NCI-H69 (cell line): ENCODE results near the gene MAGT1.
"Not testable (repeated sequence)": the region's sequence is repeated elsewhere in the genome, so short reads cannot be mapped to it uniquely, and the experiment has no call there.

Source experiments
- DNase-seq: peaks from one replicate; lab custom pipeline; 2025; lab: John Stamatoyannopoulos, UW

The MAGT1 gene

DNA sequence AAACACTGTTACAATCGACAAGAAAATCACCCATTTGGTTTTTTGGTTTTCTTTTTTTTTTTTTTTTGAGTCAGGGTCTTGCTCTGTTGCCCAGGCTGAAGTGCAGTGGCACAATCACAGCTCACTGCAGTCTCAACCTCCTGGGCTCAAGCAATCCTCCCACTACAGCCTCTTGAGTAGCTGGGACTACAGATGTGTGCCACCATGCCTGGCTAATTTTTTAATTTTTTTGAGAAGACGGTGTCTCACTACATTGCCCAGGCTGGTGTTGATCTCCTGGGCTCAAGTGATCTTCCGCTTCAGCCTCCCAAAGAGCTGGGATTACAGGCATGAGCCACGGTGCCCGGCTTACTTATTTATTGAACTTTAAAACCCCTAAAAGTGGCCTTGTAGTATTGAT lies 63.7 kb downstream of the MAGT1 start:
- DNase-seq: not testable (repeated sequence)

DNA sequence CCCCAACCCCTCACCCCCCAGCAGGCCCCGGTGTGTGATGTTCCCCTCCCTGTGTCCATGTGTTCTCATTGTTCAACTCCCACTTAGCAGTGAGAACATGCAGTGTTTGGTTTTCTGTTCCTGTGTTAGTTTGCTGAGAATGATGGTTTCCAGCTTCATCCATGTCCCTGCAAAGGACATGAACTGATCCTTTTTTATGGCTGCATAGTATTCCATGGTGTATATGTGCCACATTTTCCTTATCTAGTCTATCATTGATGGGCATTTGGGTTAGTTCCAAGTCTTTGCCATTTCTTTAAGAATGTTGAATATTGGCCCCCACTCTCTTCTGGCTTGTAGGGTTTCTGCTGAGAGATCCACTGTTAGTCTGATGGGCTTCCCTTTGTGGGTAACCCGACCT lies 73.2 kb downstream of the MAGT1 start:
- not testable (repeated sequence) for DNase-seq

DNA sequence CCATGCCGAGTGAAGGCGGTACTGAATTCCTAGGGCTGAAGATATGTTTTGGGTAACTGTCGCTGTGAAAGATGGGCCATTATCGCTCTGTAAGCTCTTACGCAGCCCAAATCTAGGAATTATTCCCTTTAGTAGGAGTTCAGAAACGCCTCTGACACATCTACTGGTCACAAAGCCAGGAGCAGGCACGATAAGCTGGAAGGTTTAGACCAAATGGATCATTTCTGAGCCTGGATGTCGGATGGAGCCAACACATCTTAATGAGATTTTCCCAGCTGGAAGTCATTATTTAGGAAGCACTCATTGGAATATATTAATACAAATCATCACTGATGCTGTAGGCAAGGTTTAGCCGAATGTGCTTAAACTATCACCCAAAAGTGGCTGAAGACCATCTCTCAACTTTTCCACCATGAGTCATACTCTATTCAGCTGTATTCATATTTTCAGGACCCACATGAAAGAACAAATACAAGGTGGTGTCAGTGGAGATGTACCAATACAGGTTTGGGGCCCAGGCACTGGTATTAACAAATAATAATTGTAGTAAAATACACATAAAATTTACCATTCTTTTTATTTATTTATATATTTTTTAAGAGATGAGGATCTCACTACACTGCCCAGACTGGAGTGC lies 75.0 kb downstream of the MAGT1 start:
- DNase-seq: no peak

DNA sequence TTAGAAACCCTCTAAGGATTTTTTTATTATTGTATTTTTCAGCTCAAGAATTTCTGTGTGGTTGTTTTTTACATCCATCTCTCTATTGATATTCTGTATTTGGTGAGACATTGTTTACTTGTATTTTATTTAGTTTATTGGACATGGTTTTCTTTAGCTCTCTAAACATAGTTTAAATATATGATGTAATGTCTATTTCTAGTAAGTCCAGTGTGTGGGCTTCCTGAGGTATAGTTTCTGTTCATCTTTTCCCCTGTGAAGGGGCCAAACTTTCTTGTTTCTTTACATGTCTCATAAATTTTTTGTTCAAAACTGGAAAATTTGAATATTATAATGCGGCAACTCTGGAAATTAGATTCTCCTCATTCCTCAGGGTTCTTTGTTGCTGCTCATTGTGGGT lies 81.0 kb downstream of the MAGT1 start:
- DNase-seq: no peak

DNA sequence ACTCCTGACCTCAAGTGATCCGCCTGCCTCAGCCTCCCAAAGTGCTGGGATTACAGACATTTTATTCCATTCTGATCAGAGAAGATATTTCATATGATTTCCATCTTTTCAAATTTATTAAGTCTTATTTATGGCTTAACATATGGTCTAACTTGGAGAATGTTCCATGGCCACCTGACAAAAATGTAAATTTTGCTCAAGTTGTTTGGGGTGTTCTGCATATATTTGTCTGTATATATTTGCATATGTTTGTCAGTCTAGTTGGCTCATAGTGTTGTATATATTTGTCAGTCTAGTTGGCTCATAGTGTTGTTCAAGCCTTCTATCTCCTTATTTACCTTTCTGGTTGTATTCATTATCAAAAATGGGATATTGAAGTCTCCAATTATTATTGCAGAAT lies 93.0 kb downstream of the MAGT1 start:
- no peak for DNase-seq

DNA sequence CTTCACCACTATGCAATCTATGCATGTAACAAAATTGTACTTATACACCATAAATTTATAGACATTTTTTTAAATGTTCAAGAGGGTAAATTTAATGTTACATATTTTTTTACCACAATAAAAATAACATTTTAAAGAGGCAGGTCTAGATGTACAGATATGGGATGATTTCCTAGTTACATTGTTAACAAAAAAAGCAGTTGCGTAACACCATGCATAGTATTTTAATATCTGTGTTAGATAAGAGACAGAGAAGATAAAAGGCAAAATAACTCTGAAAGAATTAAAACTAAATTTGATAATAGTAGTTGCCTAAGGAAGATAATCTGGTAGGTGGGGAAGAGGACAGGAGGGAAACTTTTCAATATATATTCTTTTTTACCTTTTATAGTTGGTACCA lies 100.1 kb downstream of the MAGT1 start:
- no peak for DNase-seq

DNA sequence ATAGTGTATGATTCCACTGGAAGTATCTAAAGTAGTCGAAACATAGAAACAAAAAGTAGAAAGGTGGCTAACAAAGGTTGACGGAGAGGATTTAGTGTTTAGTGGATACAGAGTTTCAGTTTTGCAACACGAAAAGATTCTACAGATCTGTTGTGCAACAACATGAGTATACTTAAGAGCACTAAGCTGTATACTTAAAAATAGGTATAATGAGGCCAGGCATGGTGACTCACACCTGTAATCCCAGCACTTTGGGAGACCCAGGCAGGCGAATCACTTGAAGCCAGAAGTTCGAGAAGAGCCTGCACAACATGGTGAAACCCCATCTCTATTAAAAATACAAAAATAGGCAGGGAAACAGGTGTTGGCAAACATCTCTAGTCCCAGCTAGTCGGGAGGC lies 101.3 kb downstream of the MAGT1 start:
- no peak for DNase-seq

DNA sequence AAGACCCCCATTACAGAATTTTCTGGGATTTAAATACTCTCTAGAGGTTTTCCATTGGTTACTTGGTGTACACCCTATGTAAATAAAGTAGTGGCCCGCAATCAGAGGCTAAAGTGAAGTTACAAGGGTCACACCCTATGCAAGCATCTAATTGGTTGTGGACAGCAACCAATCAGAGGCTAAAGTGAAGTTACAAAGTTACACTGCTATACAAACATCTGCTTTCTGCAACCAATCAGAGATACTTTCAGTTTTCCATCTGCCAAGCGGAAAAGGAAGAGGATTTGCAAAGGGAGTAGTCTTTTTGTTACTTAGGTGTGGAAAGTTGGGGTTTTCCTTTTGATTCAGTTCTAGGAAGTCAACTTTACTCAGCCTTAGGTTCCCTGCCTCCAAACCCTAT lies 107.2 kb downstream of the MAGT1 start:
- no peak for DNase-seq

DNA sequence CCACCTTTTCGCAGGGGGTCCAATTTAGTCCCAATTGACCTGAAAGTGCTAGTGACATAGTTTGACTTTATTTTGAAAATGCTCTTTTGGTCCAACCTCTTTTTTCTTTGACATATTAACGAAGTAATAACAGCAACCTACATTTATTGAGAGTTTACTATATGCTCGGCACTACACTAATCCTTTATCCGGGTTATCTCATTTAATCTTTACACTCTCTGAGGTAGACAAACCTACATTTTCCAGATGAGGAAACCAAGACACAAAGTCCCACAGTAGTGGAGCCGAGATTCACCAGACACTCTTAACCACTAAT lies 108.9 kb downstream of the MAGT1 start:
- peak; percentile 23 for DNase-seq

DNA sequence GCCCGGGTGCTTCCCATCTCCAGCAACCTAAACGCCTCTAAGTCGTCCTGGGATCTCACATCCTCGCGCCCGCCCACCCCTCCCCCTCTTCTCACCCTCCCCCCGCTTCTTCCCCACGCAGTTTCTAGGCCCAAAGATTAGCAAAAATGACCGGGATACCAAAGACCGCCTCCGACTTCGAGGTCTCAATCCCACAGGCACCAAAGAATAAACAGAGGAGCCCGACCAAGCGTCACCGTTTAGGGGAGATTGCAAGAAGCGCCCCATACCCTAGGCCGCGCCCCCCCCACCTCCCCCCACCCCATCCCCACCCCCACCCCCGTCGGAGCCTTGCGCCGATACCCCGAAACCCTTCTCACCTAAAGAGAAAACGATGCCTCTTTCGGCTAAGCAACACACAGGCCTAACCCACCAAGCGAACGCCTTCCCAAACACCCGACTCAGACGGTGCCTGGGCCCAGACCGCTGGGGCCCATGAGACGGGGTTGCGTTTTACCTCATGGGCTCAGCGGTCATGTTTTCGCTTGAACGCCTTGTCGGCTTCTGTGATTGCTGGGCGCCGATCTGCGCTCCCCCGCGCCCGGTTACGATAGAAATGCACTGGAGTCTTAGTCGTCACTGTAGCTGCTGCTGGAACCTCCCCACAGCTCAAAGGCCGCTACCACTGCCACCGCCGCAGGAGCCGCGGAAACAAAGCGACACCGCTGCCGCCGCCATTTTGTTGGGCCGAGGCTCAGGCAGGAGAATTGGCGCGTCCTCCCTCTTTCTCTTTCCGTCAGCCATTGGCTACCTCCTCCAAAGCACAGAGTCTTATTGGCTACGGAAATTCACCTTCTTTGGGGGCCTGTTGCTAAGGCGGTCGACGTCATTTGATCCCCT lies 109.5 kb downstream of the MAGT1 start, which contains the start of gene ATRX:
Gene ATRX (minus strand): TSS at position 731 of the 879 bp plus-strand sequence. CDS start 215 bp downstream, at position 516.
- peak; percentile 90 for DNase-seq

DNA sequence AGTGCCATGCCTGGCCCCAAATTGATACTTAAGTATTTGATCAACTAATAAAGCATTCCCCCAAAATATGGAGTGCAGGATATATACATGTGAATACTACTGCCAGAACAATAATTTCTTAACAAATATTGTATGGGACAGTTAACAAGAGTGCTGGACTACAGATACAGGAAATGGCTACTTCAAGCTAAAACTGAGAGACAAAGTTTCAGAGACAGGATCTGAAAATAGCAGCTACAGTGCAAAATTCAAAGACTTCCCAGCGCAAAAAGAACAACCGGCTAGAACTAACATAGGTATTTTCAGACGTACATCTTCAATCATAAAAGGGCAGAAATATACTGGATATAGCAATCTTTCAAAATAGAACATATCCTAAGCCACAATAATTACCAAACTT lies 115.5 kb downstream of the MAGT1 start:
- DNase-seq: no peak

DNA sequence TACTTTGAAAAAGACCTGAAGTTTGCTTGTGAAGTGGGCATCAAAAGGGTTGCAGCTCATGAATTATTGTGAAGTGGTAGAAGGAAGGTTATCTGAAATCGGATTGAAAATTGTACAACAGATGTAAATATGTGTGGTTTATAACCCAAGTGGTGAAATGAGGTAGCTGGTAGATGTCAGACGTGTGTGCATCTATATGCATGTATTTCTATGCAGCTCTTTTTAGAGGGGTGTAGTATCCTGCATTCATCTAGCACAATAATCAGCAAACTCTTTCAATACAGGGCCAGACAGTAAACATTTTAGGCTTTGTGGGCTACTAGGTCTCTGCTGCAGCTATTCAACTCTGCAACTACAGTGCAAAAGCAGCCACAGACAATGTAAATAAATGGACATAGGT lies 118.6 kb downstream of the MAGT1 start:
- DNase-seq: peak; percentile 25
